GM18909 (cell line): ENCODE data around the gene C20orf96.
"Not testable (repeated sequence)": the region's sequence is repeated elsewhere in the genome, so short reads cannot be mapped to it uniquely, and the experiment has no call there.

Experiments used
- ATAC-seq: cut with Tn5 transposase; IDR thresholded peaks from one replicate; pipeline ENCODE4 v1.9.1; 2021; ENCODE audit warnings: mild to moderate bottlenecking; ENCODE audit not compliant: unreplicated experiment, poor library complexity

The C20orf96 gene

DNA sequence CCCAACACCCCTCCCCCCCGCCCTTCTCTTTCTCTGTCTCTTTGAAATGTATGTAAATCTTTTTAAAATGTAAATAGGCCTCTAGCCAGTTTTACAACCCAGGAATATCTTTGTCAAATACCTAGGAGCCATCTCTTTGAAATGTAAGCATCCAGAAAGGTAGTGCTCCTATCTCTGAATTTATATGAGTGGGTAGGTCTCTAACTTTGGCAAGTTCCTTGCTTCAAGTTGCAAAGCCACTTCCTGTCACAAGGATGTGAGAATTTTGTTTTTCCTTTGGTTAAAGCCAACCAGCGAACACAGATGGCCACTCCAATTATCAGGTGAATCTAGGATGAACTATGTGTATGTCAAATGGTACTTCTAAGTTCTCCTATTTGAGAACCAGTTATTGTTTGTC is 39.2 kb downstream of the C20orf96 start:
- no peak for ATAC-seq

DNA sequence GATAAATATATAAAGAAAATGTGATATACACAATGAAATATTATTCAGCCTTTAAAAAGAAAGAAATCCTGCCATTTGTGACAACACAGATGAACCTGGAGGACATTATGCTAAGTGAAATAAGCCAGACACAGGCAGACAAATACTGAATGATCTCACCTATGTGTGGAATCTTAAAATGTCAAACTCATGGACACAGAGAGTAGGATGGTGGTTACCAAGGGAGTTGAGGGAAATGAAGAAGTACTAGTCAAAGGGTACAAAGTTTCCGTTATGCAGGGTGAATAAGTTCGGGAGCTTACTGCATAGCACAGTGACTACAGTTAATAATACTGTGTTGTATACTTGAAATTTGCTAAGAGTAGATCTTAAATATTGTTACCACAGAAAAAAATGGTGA is 47.6 kb downstream of the C20orf96 start:
- no peak for ATAC-seq

DNA sequence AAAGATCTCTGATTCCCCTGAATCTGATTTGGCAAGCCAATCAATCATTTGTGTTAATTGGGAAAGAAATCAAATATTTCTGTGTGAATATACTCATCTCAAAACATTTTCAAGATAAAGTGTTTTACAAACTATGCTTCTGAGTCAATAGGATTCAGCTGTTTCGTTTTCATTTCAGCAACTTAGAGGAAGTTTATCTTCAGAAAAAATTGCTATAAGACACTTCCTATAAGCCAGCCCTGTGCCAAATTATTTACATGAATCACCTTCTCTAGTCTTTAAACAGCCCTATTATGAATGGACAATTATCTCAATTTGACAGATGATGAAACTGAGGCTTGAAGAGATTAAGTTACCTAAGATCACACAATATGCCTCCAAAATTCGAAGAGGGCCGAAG is 52.6 kb downstream of the C20orf96 start:
- ATAC-seq: no peak

GRCh38 chr20:237489-237888 is 53.1 kb downstream of the C20orf96 start:
- no peak for ATAC-seq

GRCh38 chr20:235891-236290 is 54.7 kb downstream of the C20orf96 start:
- no peak for ATAC-seq

DNA sequence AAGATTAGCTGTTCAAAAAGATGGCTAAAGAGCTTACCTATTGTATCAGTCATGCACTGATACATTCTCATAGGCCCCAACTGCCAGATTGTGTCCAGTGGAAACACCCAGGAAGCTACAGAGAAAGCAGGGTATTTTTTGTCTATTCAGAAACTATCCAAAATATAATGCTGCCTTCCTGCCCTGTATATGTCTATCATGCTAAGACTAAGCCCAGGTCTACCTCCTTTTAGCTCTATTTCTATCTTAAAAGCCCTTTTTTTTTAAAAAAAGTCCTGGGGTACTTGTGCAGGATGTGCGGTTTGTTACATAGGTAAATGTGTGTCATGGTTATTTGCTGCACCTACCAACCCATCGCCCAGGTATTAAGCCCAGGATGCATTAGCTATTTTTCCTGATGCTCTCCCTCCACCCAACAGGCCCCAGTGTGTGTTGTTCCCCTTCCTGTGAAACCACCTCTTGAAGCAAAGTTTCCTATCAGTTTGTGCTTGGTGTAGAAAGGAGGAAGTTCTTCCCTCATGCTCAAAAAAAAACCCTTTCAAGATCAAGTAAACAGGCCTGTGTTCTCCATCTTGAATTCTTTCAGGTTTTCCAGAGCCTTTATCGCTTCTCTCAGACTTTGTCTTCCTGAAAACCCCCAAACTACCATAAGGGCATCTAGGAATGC is 63.0 kb downstream of the C20orf96 start:
- no peak for ATAC-seq

DNA sequence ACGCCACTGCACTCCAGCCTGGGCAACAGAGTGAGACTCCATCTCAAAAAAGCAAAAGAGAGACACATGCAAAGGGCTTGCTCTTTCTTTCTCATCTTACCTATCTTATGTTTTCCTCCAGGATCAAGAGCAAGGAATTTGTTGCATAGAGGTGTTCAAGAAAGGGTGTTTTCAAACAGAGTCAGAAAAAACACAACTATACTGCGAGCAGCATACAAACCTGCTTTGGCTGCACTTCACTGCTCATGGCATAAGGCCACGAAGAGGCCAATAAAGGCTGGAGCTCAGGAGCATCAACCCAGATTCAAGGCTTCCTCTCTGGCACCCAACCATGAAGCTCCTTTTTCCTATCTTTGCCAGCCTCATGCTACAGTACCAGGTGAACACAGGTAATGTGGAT is 63.6 kb downstream of the C20orf96 start, which contains the start of gene DEFB129:
TSS of gene DEFB129 (plus strand) at position 301 of the 400 bp plus-strand sequence. CDS start at position 332, 31 bp downstream.
- ATAC-seq: no peak

DNA sequence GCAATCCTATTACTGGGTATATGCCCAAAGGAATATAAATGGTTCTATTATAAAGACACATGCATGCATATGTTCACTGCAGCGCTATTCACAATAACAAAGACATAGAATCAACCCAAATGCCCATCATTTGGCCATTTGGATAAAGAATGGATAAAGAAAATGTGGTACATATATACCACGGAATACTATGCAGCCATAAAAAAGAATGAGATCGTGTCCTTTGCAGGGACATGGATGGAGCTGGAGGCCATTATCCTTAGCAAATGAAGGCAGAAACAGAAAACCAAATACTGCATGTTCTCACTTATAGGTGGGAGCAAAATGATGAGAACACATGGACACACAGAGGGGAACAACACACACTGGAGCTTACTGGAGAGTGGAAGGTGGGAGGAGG is 64.7 kb downstream of the C20orf96 start:
- not testable (repeated sequence) for ATAC-seq

DNA sequence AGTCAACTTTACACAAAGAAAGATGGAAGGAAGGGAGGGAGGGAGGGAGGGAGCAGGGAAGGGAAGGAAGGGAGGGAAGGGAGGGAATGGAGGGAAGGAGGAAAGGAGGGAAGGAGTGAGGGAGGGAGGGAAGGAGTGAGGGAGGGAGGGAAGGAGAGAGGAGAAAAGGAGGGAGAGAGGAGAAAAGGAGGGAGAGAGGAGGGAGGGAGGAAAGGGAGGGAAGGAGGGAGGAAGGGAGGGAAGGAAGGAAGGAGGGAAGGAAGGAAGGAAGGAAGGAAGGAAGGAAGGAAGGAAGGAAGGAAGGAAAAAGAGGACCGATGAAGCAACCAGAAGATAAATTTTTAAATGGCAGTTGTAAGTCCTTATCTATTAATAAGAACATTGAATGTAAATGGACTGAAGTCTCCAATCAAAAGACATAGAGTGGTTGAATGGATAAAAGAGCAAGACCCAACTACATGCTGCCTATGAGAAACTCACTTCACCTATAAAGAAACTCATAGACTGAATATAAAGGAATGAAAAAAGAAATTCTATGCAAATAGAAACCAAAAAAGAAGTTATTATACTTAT is 69.2 kb downstream of the C20orf96 start:
- ATAC-seq: no peak
